HG02763 (cell line): ENCODE data around the gene EIPR1.

ENCODE experiments used
- ATAC-seq: cut with Tn5 transposase; IDR thresholded peaks from one replicate; pipeline ENCODE4 v1.9.1; 2021; ENCODE audit warnings: mild to moderate bottlenecking, moderate library complexity; ENCODE audit not compliant: unreplicated experiment

The EIPR1 gene

DNA sequence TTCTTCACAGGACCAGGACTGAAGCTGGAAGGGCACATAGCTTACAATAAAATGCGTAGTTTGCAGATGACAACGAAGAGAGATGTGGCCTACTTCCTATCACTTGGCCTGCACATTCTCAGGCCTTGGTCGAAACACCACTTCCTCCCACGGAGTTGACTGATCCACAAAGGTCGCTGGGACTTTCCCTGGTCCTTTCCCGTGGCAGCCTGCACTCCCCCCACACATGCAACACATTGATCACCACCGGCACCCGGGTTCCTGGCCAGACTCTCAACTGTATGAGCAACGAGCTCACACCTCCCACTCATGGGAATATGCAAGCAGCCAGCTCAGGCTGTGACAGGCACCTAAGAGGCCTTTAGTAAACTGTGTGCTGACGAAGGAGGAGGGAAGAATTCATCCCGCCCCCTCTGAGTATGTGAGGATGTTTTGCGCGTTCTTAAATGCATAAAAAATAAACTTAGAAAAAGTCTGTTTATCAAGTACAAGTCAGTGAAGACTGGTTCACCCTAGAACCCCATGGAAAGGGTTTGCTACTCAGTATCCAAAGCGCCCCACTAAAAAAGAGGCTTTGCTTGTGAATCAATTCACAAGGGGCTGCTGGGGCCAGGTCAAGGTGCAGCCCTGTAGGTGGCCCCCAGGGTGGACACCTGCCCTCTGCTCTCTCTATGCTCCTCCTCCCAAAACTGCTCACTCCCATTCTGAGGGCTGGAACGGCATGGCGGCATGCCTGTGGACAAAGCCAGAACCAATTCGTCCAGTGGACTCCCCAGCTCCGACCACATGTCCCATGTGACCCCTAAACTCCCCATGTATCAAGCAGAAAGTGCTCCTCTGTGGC is 154.3 kb downstream of the EIPR1 start:
- ATAC-seq = peak; percentile 95

DNA sequence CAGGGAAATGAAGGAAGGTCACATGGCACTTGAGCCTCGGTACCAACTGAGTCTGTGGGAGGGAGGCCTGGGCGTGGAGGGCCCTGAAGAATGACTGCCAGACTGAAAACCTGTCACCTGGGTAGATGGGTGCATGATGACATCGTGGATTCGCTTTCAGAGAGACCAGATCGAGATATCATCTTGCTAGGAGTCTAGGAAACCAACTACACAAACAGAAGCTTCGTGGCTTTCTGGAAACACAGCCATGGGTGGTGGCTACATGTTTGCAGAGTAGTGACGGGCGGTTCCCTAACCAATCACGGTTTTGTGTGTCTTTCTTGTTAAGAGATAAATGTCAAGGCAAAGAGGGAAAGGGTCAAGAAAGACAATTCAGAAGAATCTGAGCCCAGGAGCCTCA is 155.0 kb downstream of the EIPR1 start:
- peak; percentile 38 for ATAC-seq

DNA sequence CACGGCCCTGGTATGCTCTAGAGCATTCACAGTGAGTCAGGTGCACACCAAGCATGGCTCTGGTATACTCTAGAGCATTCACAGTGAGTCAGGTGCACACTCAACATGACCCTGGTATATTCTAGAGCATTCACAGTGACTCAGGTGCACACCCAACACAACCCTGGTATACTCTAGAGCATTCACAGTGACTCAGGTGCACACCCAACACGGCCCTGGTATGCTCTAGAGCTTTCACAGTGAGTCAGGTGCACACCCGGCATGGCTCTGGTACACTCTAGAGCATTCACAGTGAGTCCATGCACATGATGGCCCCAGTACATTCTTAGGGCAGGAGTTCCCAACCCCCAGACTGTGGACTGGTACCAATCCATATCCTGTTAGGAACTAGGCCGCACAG is 158.1 kb downstream of the EIPR1 start:
- ATAC-seq = no peak

DNA sequence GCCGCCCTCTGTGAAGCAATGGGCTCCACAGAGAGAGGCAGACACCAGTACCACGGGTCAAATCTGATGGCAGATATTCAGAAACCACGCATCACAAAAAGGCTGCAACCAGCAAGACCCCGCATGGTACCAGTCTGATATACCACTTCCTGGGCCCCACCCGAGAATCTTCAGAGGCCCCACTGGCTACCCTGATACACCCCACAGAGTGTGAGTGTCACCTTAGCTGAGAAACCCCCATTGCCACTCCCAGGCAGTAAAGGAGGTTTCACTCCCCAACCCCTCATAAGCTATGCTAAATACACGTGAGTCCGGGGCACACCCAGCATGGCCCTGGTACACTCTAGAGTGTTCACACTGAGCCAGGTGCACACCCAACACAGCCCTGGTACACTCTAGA is 160.0 kb downstream of the EIPR1 start:
- ATAC-seq = no peak

DNA sequence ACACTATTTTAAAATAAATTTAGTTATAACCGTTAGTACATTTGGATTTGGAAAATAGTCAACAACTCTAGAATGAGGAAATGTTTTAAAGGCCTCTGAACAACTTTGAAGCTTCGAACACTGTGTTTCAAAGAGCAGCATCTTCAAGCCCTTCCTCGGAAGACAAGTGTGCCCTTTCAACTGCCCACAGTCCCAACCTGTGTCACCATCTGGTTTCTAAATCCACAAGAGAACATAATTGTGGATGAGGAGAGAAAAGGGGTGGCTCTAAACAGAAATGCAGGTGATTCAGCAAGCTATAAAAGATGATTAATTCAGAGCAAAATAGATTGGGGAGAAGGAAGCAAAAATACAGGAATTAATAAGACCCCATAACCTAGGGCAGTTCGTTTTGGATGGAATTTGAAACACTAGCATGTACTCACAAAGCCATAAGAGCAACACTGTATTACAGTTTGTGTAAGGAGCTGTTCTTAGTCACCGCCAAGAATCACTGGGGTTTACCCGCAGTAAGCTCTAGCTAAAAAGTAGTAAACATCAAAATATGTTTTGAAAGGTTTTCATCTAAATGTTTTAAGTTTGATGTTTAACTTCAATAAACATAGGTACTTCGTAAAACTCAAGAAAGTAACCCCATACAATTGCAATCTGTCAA is 160.7 kb downstream of the EIPR1 start:
- no peak for ATAC-seq

DNA sequence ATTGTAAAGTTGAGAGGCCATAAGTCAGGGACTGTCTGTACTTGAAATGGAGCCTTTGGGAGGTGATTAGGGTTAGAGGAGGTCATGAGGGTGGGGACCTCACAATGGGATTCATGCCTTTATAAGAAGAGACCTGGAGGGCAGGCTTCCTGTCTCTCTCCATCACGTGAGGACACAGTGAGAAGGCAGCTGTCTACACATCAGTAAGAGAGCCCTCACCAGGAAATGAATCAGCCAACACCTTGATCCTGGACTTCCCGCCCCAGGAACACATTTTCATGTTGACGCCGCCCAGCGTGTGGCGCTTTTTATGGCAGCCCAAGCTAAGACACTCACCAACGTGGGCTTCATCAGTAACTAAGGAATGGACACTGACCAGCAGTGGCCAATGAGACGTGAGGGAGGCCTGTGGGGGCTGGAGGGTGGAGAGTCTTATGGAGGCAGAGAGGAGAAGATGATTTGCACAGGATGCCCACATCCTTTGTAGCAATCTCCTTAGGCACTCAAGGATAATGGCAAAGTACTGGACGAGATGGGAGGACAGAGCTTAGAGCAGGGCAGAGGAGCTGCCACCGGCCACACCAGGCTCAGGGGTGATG is 162.7 kb downstream of the EIPR1 start:
- ATAC-seq = no peak

DNA sequence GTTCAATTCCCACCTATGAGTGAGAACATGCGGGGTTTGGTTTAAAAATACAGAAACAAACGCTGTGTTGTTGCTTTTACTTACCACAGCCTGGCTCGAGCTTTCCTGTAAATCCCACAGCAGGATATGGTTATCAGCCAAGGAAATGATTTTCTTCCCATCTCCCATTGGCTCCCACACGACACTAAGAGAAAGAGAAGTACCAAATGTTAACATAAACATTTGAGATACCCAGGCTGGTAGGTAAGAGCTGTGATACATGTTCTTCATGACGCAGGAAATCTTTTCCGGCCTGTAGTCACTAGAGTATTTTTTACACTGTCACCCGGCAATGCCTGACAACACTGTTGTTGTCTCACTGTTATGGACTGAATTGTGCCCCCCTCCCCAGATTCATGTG is 163.6 kb downstream of the EIPR1 start:
- ATAC-seq = no peak

DNA sequence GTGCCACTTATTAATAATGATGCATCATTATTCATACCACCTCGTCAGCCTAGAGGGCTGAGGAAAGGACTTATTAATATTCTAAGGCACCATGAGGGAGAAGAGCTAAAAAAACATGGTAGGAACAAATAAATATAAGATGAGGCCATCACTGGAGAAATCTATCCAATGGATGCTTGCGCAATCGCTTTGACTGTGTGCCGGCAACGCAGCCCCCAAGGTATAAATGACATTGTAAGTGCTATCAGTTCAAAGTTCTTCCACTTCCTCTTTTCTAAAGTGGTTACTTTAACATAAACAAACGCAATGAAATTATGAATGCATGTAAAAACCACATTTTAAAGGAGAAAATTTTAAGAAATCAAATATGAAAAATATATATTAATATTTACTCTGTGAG is 164.6 kb downstream of the EIPR1 start:
- ATAC-seq = no peak

DNA sequence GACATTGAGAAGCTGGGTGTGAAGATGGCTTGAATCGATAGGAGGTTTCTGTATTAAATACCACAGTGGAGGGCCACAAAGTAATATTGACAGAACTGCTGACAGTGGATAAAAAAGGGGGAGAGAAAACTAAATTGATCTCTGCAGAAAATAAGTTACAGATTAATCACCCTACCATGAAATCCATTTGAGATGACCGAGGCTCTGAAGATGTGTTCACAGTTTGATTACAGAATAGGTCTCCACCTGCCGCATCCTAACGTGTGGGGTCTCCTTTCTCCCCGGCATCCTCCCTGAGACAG is 165.6 kb downstream of the EIPR1 start:
- no peak for ATAC-seq

DNA sequence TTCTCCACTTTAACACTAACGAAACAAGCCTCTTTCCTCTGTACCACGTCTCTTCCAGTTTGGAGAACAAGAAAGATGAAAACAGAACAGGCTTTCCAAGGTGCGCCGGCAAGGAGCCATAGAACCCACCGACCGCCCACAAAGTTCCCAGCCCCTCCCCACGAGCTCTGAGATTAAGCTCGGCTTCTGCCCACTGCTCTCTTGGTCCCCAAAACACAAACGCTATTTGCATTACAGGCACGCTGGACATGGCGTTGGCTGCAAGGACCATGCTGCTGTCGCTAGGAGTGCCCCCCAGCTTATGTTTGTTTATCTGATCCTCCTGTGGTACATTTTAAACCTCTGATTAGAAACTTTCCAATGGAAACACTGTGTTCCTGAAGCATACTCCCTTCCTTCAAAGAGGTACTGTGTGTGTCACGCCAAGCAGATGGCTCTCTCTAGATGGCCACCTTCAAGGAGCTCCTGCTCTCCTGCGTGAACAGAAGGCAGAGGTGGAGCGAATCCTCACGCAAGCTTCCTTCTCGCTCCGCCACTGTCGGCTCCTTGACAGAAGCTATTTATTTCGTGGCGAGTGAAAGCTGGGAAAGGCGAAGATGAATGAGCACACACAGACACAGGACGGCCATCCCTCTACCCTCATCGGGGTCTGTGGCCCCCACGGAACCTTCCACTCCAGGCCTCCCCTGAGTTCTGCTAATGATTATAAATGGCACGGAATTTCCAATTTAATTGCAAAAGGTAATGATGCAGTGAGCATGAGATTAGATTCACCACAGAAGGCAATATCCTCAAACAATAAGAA is 166.2 kb downstream of the EIPR1 start:
- ATAC-seq = no peak

DNA sequence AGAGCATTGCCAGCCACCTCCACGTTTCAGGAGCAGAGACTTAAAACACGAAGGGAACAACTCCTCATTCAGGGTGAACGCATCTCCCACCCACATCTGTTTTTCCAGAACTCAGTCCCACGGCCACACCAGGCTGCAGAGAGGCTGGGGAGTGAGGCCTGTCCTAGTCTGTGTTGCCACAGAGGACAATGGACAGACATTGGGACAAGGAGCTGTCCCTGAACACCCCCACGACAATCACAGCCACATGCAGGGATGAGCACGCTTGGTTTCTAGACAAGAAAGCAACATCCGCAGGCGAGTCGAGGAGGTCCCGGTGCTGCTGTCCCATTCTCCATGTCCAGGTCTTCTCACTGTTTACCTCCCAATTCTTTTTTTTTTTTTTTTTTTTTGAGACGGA is 167.4 kb downstream of the EIPR1 start:
- no peak for ATAC-seq

DNA sequence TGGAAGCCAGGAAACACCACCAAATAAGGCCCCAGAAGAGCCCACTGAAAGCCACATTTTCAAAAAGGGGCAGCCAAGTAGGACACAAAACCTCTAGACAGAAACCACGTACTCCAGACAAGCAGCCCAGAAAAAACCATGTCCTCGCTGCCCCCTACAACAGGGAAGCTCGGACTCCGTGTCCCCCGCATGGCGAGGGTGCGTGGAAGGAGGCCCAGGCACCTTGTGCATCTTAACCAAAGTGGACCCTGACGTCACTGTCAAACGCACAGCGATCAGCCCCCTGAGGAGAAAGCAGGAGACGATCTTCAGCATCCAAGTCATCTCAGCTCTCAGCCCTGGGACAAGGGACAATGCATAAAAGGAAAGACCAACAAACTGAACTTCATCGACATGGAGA is 168.4 kb downstream of the EIPR1 start:
- no peak for ATAC-seq

DNA sequence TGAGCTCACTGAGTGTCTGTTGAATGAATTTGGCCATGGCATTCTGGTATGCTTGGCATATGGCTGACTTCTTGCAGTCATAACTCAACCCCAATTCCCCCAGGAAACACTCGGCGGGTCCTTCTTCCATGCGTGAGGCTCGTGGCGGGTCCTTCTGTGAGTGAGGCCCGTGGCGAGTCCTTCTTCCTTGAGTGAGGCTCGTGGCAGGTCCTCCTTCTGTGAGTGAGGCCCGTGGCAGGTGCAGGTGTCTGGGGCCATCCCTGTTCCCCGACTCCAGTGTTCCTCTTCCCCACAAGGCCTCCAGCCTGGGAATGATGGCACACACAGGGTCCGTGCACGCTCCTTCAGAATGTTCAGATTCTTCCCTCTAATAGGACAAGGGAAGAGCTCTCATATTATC is 169.0 kb downstream of the EIPR1 start:
- ATAC-seq = no peak

DNA sequence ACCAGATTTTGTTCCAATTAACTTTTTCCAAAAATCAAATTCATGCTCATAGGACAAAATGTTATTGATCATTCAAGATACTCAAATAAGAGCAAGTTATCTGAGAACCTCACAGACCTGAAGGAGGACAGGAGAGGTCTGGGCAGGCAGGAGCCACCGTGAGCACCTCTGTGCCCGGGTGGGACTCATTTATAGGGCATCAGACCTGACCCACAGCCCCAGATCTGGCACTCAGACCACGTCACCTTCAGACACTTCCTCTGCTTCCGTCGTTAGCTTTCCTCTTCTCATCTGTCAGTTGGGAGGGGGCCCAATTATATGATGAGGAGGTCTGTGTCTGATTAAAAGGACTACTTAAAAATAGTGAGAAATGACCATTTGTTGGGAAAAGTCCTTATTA is 169.4 kb downstream of the EIPR1 start:
- no peak for ATAC-seq

DNA sequence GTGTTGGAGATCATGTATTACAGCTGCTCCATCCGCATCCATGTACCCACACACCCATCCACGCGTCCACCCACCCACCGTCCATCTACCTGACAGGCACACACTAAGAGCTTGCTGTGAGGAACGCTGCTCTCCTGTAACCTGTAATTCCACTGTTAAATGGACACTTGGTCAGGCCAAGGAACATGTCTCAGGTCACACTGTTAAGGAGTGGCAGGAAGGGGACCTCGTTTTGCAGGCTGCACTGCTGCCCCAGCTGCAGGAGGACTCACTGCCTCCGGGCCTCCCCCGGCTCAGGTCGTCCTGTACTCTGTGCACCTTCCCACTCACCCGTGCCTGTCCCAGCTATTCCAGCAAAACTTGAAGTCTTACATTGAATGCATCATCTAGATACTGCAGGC is 170.5 kb downstream of the EIPR1 start:
- no peak for ATAC-seq

DNA sequence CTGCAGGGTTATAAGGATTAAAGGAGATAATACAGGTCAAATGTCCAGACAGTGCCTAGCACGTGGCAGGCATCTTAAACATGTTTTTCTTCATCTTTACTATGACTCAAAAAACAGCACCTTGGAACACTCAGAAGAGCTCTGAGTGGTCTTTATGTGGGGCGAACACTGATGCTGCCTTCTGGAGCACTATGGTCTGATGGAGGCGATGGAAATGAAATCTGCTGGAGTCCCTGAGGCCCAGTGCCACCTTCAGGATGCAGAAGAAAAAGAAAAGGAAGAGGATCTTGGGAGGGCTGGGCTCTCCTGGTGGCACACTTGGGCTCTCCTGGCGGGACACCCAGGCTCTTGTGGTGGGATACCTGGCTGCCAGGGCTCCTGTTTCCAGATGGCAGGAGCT is 171.8 kb downstream of the EIPR1 start:
- ATAC-seq = no peak

DNA sequence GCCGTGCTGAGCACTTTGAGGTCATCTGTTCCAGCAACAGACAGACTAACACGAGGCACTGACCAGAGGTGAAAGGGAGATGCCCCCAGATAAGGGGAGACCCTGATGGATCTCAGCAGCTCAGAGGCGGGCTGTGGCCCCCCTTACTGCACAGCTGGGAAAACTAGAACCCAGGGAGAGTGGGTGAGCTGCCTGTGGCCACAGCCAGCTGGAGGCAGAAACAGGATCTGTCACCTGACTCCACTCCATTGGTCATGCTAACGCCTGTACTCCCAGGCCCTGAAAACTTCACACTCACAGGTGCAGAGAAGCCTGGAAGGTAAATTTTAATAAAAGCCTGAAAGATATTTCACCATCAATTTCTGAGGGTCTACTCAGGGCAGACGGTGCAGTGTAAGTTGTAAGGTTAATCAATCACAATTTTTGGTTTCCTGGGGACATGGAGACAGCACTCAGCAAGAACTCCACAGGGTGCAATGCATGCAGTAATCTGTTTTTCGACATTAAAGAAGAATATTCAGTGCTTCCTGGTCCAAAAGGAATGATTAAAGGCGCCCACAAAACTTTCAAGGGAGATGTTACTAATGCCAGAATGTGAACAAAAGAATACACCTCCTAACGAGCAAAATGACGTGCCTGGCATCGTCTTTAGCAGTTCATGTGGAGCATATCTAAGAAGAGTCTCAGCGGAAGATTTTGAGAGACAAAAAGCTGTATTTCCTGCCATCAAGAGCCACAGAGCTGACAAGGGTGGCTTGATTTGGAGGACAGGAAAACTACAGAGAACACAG is 173.4 kb downstream of the EIPR1 start:
- ATAC-seq = no peak

DNA sequence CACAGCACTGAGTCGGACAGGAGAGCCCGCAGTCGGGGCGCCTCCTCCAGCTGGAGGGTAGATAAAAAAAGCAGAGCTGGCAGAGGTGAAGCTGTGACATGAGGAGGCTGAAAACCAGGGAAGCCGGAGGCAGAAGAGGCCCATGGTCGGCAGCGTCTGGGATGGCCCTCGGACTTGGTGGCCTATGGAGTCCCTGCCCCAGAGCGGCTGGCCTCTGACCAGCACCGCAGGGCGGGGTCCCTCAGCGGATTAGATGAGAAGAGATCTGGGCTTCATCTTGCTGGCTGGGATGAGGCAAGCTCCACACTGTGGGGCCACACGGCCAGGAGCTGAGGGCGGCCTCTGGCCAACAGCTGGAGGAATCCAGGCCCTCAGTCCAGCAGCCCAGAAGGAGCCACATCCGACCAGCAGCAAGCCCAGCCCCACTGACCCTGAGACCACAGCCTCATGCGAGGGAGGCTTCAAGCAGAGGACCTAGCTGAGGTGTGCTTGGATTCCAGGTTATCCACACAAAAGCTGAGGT is 174.1 kb downstream of the EIPR1 start:
- no peak for ATAC-seq

DNA sequence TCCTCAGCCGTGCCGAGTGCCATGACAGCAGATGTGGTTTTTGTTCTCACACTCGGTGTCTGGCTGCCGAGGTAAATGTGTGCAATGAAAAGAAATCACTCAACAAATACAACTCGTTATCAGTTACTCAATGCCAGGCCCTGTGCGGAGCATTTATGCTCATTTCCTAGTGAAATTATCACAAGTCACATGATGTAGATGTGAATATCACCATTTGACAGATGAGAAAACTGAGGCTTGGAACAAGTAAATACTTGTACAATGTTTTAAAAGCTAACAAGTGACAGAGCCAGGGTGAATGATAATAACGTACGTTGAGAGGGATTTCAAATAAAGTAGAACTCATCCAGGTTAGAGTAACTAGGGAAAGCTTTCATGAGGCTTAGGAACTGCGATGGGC is 174.7 kb downstream of the EIPR1 start:
- no peak for ATAC-seq

DNA sequence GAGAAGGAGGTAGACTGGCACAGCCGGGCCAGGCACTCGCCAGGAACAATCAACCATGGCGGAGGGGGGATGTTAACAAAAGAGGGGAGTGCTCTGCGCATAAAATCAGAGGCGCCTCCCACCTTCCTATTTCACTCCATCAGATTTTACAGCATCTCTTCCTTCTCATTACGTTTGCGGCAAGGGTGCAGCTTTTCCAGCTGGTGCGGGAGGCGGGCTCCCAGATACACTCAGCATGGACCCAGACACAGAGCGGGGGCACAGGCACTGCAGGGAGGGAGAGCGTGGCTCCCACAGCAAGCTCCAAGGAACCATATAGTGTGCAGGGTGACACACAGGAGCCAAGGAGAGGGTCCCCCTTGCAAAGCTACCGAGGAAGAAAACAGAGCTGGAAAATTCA is 176.3 kb downstream of the EIPR1 start:
- ATAC-seq = no peak
